Body of pancreas (tissue), 4 donors: Measurements from ENCODE around the gene KCNAB1. TPM values are rescaled to one million over a fixed set of nuclear protein-coding genes. Genes with fewer than 3 reads are reported as not detected.

Source experiments
- ATAC-seq: fragments of 150-250 bp; one replicate; pipeline ENCODE4 v1.9.1; 2016
- DNase-seq, 4 donors: peaks; one replicate each; pipeline ENCODE4 v3.0.0-alpha.2; 2019
- H3K27ac ChIP-seq, 4 donors: fragments of 200-600 bp; sonication (generic); 1 replicate in 3 of 4; 2 replicates in 1 of 4; pipeline versions ENCODE4 v1.5.1 to v1.6.1; 2016 to 2019; ENCODE audit warnings: mild to moderate bottlenecking in 1 of 4, mixed read lengths in 1 of 4, moderate library complexity in 1 of 4
- H3K27me3 ChIP-seq, 2 donors: fragments of 200-600 bp; sonication (generic); one replicate each; pipeline ENCODE4 v1.6.0; 2016; ENCODE audit warnings: mild to moderate bottlenecking in 1 of 2
- H3K36me3 ChIP-seq, 2 donors: fragments of 200-600 bp; sonication (generic); replicated peaks in 1 of 2; 2 replicates each; pipeline ENCODE4 v1.5.1; 2016; ENCODE audit warnings: low read depth in 2 of 2; ENCODE audit not compliant: insufficient read depth in 1 of 2
- H3K4me1 ChIP-seq: fragments of 200-600 bp; sonication (generic); one replicate; pipeline ENCODE4 v1.6.0; 2016
- H3K4me3 ChIP-seq, 2 donors: fragments of 200-600 bp; sonication (generic); 1 replicate in 1 of 2; 2 replicates in 1 of 2; pipeline ENCODE4 v1.5.1; 2016 to 2019
- H3K9me3 ChIP-seq, 3 donors: fragments of 200-600 bp; sonication (generic); 1 replicate in 2 of 3; 2 replicates in 1 of 3; pipeline ENCODE4 v1.5.1; 2016
- CTCF ChIP-seq, 7 experiments: fragments of 450-650 bp in 4 of 7; fragments of 200-600 bp in 3 of 7; sonication (generic) in 3 of 7; IDR thresholded peaks; one replicate each; pipeline ENCODE4 v1.5.1; 2016 to 2019; ENCODE audit warnings: antibody characterized with exemption in 7 of 7
- POLR2A ChIP-seq, 3 donors: fragments of 450-650 bp; IDR thresholded peaks; one replicate each; pipeline ENCODE4 v1.6.1; 2016; ENCODE audit warnings: antibody characterized with exemption in 3 of 3, mild to moderate bottlenecking in 2 of 3
- WGBS, 2 donors: methylation state at CpG; one replicate each; pipeline ENCODE4 v1.1.5; 2017; 5-methylcytosine and 5-hydroxymethylcytosine counted together
- intact Hi-C: fragments of 100-400 bp; cut with DNase I; formaldehyde crosslinking; loops from one replicate; pipeline ENCODE4 v1.15.1; 2023
- total RNA-seq, 2 donors: library from RNA; depleted of rRNA; stranded (reverse); fragments of >200 nt; gene quantifications; one replicate each; pipeline ENCODE4 v1.1.0, GENCODE V29; 2016

KCNAB1 gene
- total RNA-seq, 2 donors from 2014 or later = 5.2 to 5.3 TPM

GRCh38 chr3:156330415-156330814 lies 210.0 kb downstream of the KCNAB1 start:
- DNase-seq (no peak), ATAC-seq (no peak)
- WGBS, 2 donors = 33 to 64% methylated on average over 2 of the region's 2 CpGs
- H3K4me3 ChIP-seq = no peak overlapping the region
- H3K27ac ChIP-seq = no peak overlapping the region
- H3K27me3 ChIP-seq = no peaks in the 10 kb centered on the region
- no peaks in the 10 kb centered on the region for H3K9me3 ChIP-seq
- TF ChIP-seq CTCF (IDR thresholded peaks at IDR 0.05) (no peak), POLR2A (IDR thresholded peaks at IDR 0.05) (no peak)
- intact Hi-C loops = no loop called here
- H3K4me1 ChIP-seq = no peaks in the 10 kb centered on the region
- no peaks in the 10 kb centered on the region for H3K36me3 ChIP-seq

GRCh38 chr3:156332304-156332703 lies 211.9 kb downstream of the KCNAB1 start:
- intact Hi-C loops = no loop called here
- DNase-seq (no peak), ATAC-seq (no peak)
- Histone ChIP-seq H3K27me3 (no peaks in the 10 kb centered on the region), H3K9me3 (no peaks in the 10 kb centered on the region), H3K27ac (no peak overlapping the region), H3K4me1 (no peaks in the 10 kb centered on the region), H3K4me3 (no peak overlapping the region), H3K36me3 (no peaks in the 10 kb centered on the region)
- 70 to 72% methylated on average over 3 of the region's 3 CpGs for WGBS, 2 donors
- TF ChIP-seq POLR2A (IDR thresholded peaks at IDR 0.05) = no peak
- no peak for TF ChIP-seq CTCF (IDR thresholded peaks at IDR 0.05)

- DNase-seq = no peak
- WGBS, 2 donors = 41 to 42% methylated on average over 3 of the region's 3 CpGs
- Histone ChIP-seq H3K27ac (no peak overlapping the region), H3K36me3 (no peaks in the 10 kb centered on the region), H3K4me3 (no peak overlapping the region), H3K4me1 (no peaks in the 10 kb centered on the region), H3K9me3 (no peaks in the 10 kb centered on the region), H3K27me3 (no peaks in the 10 kb centered on the region)
- no peak for ATAC-seq
- TF ChIP-seq CTCF (IDR thresholded peaks at IDR 0.05) = no peak
- TF ChIP-seq POLR2A (IDR thresholded peaks at IDR 0.05) = no peak
- intact Hi-C loops = no loop called here
Observed at GRCh38 chr3:156334841-156335545, 214.6 kb downstream of the KCNAB1 start.

- Histone ChIP-seq H3K27me3 (no peaks in the 10 kb centered on the region), H3K4me1 (no peaks in the 10 kb centered on the region), H3K4me3 (no peak overlapping the region), H3K27ac (no peak overlapping the region), H3K36me3 (no peaks in the 10 kb centered on the region), H3K9me3 (no peaks in the 10 kb centered on the region)
- 50 to 52% methylated on average over 2 to 3 of the region's 3 CpGs for WGBS, 2 donors
- intact Hi-C loops = no loop called here
- no peak for TF ChIP-seq CTCF (IDR thresholded peaks at IDR 0.05)
- TF ChIP-seq POLR2A (IDR thresholded peaks at IDR 0.05) = no peak
- DNase-seq (no peak), ATAC-seq (no peak)
Observed at GRCh38 chr3:156339491-156339890, 219.1 kb downstream of the KCNAB1 start.

- TF ChIP-seq POLR2A (IDR thresholded peaks at IDR 0.05) = no peak
- TF ChIP-seq CTCF (IDR thresholded peaks at IDR 0.05) = no peak
- no peak overlapping the region for H3K4me3 ChIP-seq
- H3K4me1 ChIP-seq = no peaks in the 10 kb centered on the region
- no peaks in the 10 kb centered on the region for H3K9me3 ChIP-seq
- DNase-seq (no peak), ATAC-seq (no peak)
- H3K27ac ChIP-seq = no peak overlapping the region
- 67 to 78% methylated on average over 2 of the region's 2 CpGs for whole genome bisulfite sequencing, 2 donors
- H3K36me3 ChIP-seq = no peaks in the 10 kb centered on the region
- intact Hi-C loops = no loop called here
- H3K27me3 ChIP-seq = no peaks in the 10 kb centered on the region
Observed at GRCh38 chr3:156341332-156341731, 221.0 kb downstream of the KCNAB1 start.
